Endothelial cell of umbilical vein (primary cell): ENCODE measurements around the gene AHI1. TPM values are rescaled to one million over a fixed set of nuclear protein-coding genes. Genes with fewer than 3 reads are reported as not detected.

Experiments
- BruUV-seq: library from RNA; stranded (reverse); fragments of 400-500 nt; replicated peaks from 2 replicates; lab custom pipeline; 2021; lab: Mats Ljungman, UMichigan
- CTCF ChIA-PET: fragments of 300-600, 350-600 bp; sonication (Branson Sonifier 250); formaldehyde crosslinking; loops from one replicate; lab custom pipeline; 2021; ENCODE audit warnings: antibody characterized with exemption, inconsistent platforms; lab: Charles Lee
- POLR2A ChIA-PET: fragments of 300-600, 350-600 bp; sonication (Branson Sonifier 250); formaldehyde crosslinking; loops from one replicate; lab custom pipeline; 2021; ENCODE audit warnings: antibody characterized with exemption, inconsistent platforms; lab: Charles Lee
- DNase-seq: peaks from one replicate; pipeline ENCODE4 v3.0.0-alpha.2; 2011; ENCODE audit warnings: low read depth, low spot score
- FAIRE-seq: peaks from 2 replicates; lab custom pipeline; 2011; peaks lifted over from hg19 to GRCh38; lab: Jason Lieb, UNC
- H2AFZ ChIP-seq: 2 replicates; pipeline ENCODE4 v1.6.0; 2012; ENCODE audit warnings: low read depth, low read length, control low read depth, inconsistent platforms
- H3K27ac ChIP-seq: 2 replicates; pipeline ENCODE4 v1.5.1; 2011; ENCODE audit warnings: low read depth, mild to moderate bottlenecking, control low read depth, low read length, moderate library complexity; ENCODE audit not compliant: insufficient read depth
- H3K27me3 ChIP-seq, 2 experiments: 2 replicates each; pipeline versions ENCODE4 v1.6.0 to v1.6.1; 2011; ENCODE audit warnings: low read length in 2 of 2, mixed read lengths in 1 of 2; ENCODE audit not compliant: control insufficient read depth in 2 of 2, insufficient read depth in 2 of 2
- H3K36me3 ChIP-seq, 2 experiments: 2 replicates in 1 of 2; 3 replicates in 1 of 2; pipeline ENCODE4 v1.5.1; 2011; ENCODE audit warnings: low read length in 2 of 2, mild to moderate bottlenecking in 1 of 2, moderate library complexity in 1 of 2; ENCODE audit not compliant: control insufficient read depth in 2 of 2, insufficient read depth in 2 of 2; ENCODE audit errors: extremely low read depth in 1 of 2
- H3K4me1 ChIP-seq: 3 replicates; pipeline ENCODE4 v1.5.1; 2011; ENCODE audit warnings: mild to moderate bottlenecking, low read length; ENCODE audit not compliant: control insufficient read depth, insufficient read depth; ENCODE audit errors: extremely low read depth
- H3K4me2 ChIP-seq: 2 replicates; pipeline ENCODE4 v1.6.1; 2011; ENCODE audit warnings: low read length, control low read depth, mixed read lengths; ENCODE audit not compliant: insufficient read depth
- H3K4me3 ChIP-seq, 3 experiments: fragments of 200-600 bp in 1 of 3; sonication (generic), shearing (Covaris generic) in 1 of 3; replicated peaks in 1 of 3; 2 replicates each; pipeline ENCODE4 v1.5.1; 2011 to 2016; ENCODE audit warnings: control low read depth in 3 of 3, low read length in 3 of 3, mild to moderate bottlenecking in 2 of 3, inconsistent platforms in 1 of 3, low read depth in 1 of 3, moderate library complexity in 1 of 3; ENCODE audit not compliant: insufficient read depth in 1 of 3
- H3K79me2 ChIP-seq: 2 replicates; pipeline ENCODE4 v1.6.0; 2012; ENCODE audit warnings: low read length, inconsistent platforms; ENCODE audit not compliant: control insufficient read depth, insufficient read depth
- H3K9ac ChIP-seq: replicated peaks from 2 replicates; pipeline ENCODE3; 2011; ENCODE audit warnings: low read length, control low read depth; ENCODE audit not compliant: insufficient read depth; ENCODE audit errors: extremely low read depth
- H3K9me1 ChIP-seq: replicated peaks from 3 replicates; pipeline ENCODE4 v1.6.0; 2011; ENCODE audit warnings: mild to moderate bottlenecking, low read length; ENCODE audit not compliant: control insufficient read depth, insufficient read depth; ENCODE audit errors: extremely low read depth
- H3K9me3 ChIP-seq: replicated peaks from 2 replicates; pipeline ENCODE4 v1.5.1; 2012; ENCODE audit warnings: low read length, inconsistent platforms; ENCODE audit not compliant: control insufficient read depth, insufficient read depth
- H4K20me1 ChIP-seq: replicated peaks from 2 replicates; pipeline ENCODE3; 2011; ENCODE audit warnings: mild to moderate bottlenecking, low read length; ENCODE audit not compliant: control insufficient read depth, insufficient read depth; ENCODE audit errors: extremely low read depth
- EZH2 ChIP-seq: IDR thresholded peaks from 2 replicates; pipeline ENCODE4 v1.6.1; 2012; ENCODE audit warnings: borderline replicate concordance, low read depth, mild to moderate bottlenecking, moderate library complexity, low read length, inconsistent platforms; ENCODE audit not compliant: severe bottlenecking
- GATA2 ChIP-seq: IDR thresholded peaks from 2 replicates; pipeline ENCODE4 v1.7.0; 2011; ENCODE audit warnings: low read depth, mild to moderate bottlenecking, moderate library complexity, mixed read lengths, low read length; ENCODE audit not compliant: insufficient read length, insufficient read depth
- MAX ChIP-seq: IDR thresholded peaks from 2 replicates; pipeline ENCODE4 v1.6.1; 2011; ENCODE audit not compliant: insufficient read depth, insufficient read length
- dilution Hi-C: fragments of 300-500 bp; cut with MboI; formaldehyde crosslinking; loops from one replicate; pipeline ENCODE4 v1.15.0; 2019; ENCODE audit warnings: low sequenced_read_pairs; ENCODE audit not compliant: extremely low pct_ligation_motif_present
- intact Hi-C: fragments of 100-400 bp; cut with micrococcal nuclease; formaldehyde crosslinking; loops from one replicate; pipeline ENCODE4 v1.10.0; 2022
- polyA plus RNA-seq, 4 experiments: library from polyadenylated mRNA; depleted of rRNA in 3 of 4; stranded (reverse) in 3 of 4; unstranded in 1 of 4; fragments of >200 nt; gene quantifications; 2 replicates each; pipeline versions ENCODE4 v1.2.1 to v1.2.3, GENCODE V29; 2011 to 2012; ENCODE audit warnings: missing spikeins in 1 of 4
- total RNA-seq: library from RNA; stranded (reverse); gene quantifications from 2 replicates; pipeline ENCODE4 v1.2.3, GENCODE V29; 2021
- TF ChIP-seq, protein P1 (sequence below), 2 donors: IDR thresholded peaks; 1 replicate in 1 of 2; 2 replicates in 1 of 2; pipeline ENCODE4 v1.5.1; 2011; ENCODE audit warnings: low read length in 2 of 2, mild to moderate bottlenecking in 2 of 2, moderate library complexity in 2 of 2, control low read depth in 1 of 2, inconsistent platforms in 1 of 2, low read depth in 1 of 2; ENCODE audit not compliant: insufficient read depth in 1 of 2; ENCODE audit errors: extremely low read depth in 1 of 2

The AHI1 gene
- total and polyA plus RNA-seq, 2 donors (not counting 3 experiments of a cell fraction or from before 2014, with no cell fraction given) = 5.1 to 20.7 TPM

- Histone ChIP-seq H3K4me2 (no peak overlapping the region), H3K27me3 (no peaks in the 10 kb centered on the region), H3K36me3 (no peaks in the 10 kb centered on the region), H3K4me1 (no peaks in the 10 kb centered on the region), H3K4me3 (no peak overlapping the region), H3K9ac (no peak overlapping the region), H3K27ac (no peak overlapping the region), H3K9me3 (no peaks in the 10 kb centered on the region), H3K79me2 (no peaks in the 10 kb centered on the region), H4K20me1 (no peaks in the 10 kb centered on the region), H3K9me1 (no peaks in the 10 kb centered on the region), H2AFZ (no peak overlapping the region)
- FAIRE-seq (no peak), DNase-seq (no peak)
- ChIA-PET POLR2A (no interaction called here), CTCF (no interaction called here)
- intact Hi-C loops (no loop called here), dilution Hi-C loops (no loop called here)
- no TSS peak for BruUV-seq
- TF ChIP-seq MAX (no peak), GATA2 (no peak)
- TF ChIP-seq, protein P1, sequence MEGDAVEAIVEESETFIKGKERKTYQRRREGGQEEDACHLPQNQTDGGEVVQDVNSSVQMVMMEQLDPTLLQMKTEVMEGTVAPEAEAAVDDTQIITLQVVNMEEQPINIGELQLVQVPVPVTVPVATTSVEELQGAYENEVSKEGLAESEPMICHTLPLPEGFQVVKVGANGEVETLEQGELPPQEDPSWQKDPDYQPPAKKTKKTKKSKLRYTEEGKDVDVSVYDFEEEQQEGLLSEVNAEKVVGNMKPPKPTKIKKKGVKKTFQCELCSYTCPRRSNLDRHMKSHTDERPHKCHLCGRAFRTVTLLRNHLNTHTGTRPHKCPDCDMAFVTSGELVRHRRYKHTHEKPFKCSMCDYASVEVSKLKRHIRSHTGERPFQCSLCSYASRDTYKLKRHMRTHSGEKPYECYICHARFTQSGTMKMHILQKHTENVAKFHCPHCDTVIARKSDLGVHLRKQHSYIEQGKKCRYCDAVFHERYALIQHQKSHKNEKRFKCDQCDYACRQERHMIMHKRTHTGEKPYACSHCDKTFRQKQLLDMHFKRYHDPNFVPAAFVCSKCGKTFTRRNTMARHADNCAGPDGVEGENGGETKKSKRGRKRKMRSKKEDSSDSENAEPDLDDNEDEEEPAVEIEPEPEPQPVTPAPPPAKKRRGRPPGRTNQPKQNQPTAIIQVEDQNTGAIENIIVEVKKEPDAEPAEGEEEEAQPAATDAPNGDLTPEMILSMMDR (IDR thresholded peaks at IDR 0.05; ENCODE audit: extremely low read depth in 1 of 2, insufficient read depth in 1 of 2, low read depth in 1 of 2, low read length in 2 of 2) = no peak
Measured at GRCh38 chr6:135517527-135517926, 20.0 kb upstream of the AHI1 start.

- H3K9ac ChIP-seq = no peak overlapping the region
- TF ChIP-seq GATA2 (no peak), EZH2 (no peak), MAX (no peak)
- intact Hi-C loops (no loop called here), dilution Hi-C loops (no loop called here)
- H3K4me1 ChIP-seq = no peaks in the 10 kb centered on the region
- H3K36me3 ChIP-seq = no peaks in the 10 kb centered on the region
- H3K4me2 ChIP-seq = no peak overlapping the region
- DNase-seq = no peak
- H2AFZ ChIP-seq = no peak overlapping the region
- no peaks in the 10 kb centered on the region for H3K9me3 ChIP-seq
- FAIRE-seq = no peak
- H3K27ac ChIP-seq = no peak overlapping the region
- no peaks in the 10 kb centered on the region for H3K9me1 ChIP-seq
- H3K4me3 ChIP-seq = no peak overlapping the region
- no TSS peak for BruUV-seq
- H4K20me1 ChIP-seq = no peaks in the 10 kb centered on the region
- ChIA-PET POLR2A (no interaction called here), CTCF (no interaction called here)
- no peaks in the 10 kb centered on the region for H3K27me3 ChIP-seq
- no peaks in the 10 kb centered on the region for H3K79me2 ChIP-seq
Measured at GRCh38 chr6:135514706-135515105, 17.2 kb upstream of the AHI1 start.
